ENCODE measurements around the gene TBC1D14.
"Not testable (repeated sequence)": the region's sequence is repeated elsewhere in the genome, so short reads cannot be mapped to it uniquely, and the experiment has no call there.

The TBC1D14 gene

GRCh38 chr4:6891436-6892170 lies 18.0 kb upstream of the TBC1D14 start:
- no peak for DNase-seq

GRCh38 chr4:6892190-6892908 lies 17.3 kb upstream of the TBC1D14 start:
- DNase-seq, result no peak

GRCh38 chr4:6892909-6893202 lies 16.8 kb upstream of the TBC1D14 start:
- no peak for DNase-seq

GRCh38 chr4:6893449-6894085 lies 16.1 kb upstream of the TBC1D14 start:
- no peak for DNase-seq

GRCh38 chr4:6894086-6894478 lies 15.5 kb upstream of the TBC1D14 start:
- DNase-seq, result no peak

GRCh38 chr4:6894528-6895498 lies 14.8 kb upstream of the TBC1D14 start:
- no peak for DNase-seq

- DNase-seq, result no peak
These were observed 13.6 kb upstream of the TBC1D14 start for GRCh38 chr4:6896035-6896434.

GRCh38 chr4:6898763-6899162 lies 10.9 kb upstream of the TBC1D14 start:
- DNase-seq, result no peak

- DNase-seq, result no peak
These were observed 9.3 kb upstream of the TBC1D14 start for GRCh38 chr4:6900181-6900812.

GRCh38 chr4:6900956-6901355 lies 8.7 kb upstream of the TBC1D14 start:
- no peak for DNase-seq

GRCh38 chr4:6901669-6902317 lies 7.8 kb upstream of the TBC1D14 start:
- DNase-seq, result no peak

- DNase-seq, result no peak
These were observed 7.1 kb upstream of the TBC1D14 start for GRCh38 chr4:6902318-6903042.

GRCh38 chr4:6905516-6906445 lies 3.8 kb upstream of the TBC1D14 start:
- DNase-seq, result no peak

GRCh38 chr4:6906486-6906885 lies 3.1 kb upstream of the TBC1D14 start:
- DNase-seq, result not testable (repeated sequence)

GRCh38 chr4:6907658-6908191 lies 1.9 kb upstream of the TBC1D14 start:
- no peak for DNase-seq

GRCh38 chr4:6908432-6909112 lies 1.1 kb upstream of the TBC1D14 start:
- no peak for DNase-seq

- DNase-seq, result no peak
These were observed 329 bp downstream of the TBC1D14 start for GRCh38 chr4:6909970-6910339.

GRCh38 chr4:6910340-6910959 lies 824 bp downstream of the TBC1D14 start:
- DNase-seq, result no peak
